ENCODE data around the gene ALOX5. TPM values are rescaled to one million over a fixed set of nuclear protein-coding genes. Genes with fewer than 3 reads are reported as not detected.

Gene ALOX5
- total and polyA plus RNA-seq, 2 donors (not counting 1 experiment from before 2014, with no cell fraction given) = 354 to 888 TPM

GRCh38 chr10:45441239-45442190 is 67.5 kb downstream of the ALOX5 start:
- no peak for DNase-seq
- H3K27ac Mint-ChIP-seq = peak overlapping the region; percentile 37

More at GRCh38 chr10:45441239-45442190, 67.5 kb downstream of the ALOX5 start:
- Histone ChIP-seq H3K27me3 (replicated peaks in 1 of 4; ENCODE audit: control extremely low read depth in 1 of 4, control insufficient read depth in 3 of 4, insufficient read depth in 4 of 4, low read length in 3 of 4) (no peaks in the 10 kb centered on the region), H3K36me3 (replicated peaks in 1 of 2; ENCODE audit: control extremely low read depth in 1 of 2, control insufficient read depth in 1 of 2, extremely low read depth in 1 of 2, insufficient read depth in 2 of 2, low read length in 1 of 2) (peaks cover 0 to 53% of the 10 kb centered on the region in 2 experiments), H3K4me1 (ENCODE audit: control insufficient read depth in 2 of 2, insufficient read depth in 2 of 2, low read length in 2 of 2) (peaks cover 9 to 14% of the 10 kb centered on the region in 2 donors), H3K79me2 (ENCODE audit: control insufficient read depth, insufficient read depth, low read length) (no peaks in the 10 kb centered on the region), H3K9me3 (ENCODE audit: control extremely low read depth in 1 of 3, control insufficient read depth in 2 of 3, insufficient read depth in 1 of 3, low read length in 2 of 3) (no peaks in the 10 kb centered on the region), H3K4me2 (replicated peaks; ENCODE audit: low read depth, low read length, poor library complexity, severe bottlenecking) (no peak overlapping the region), H2AFZ (ENCODE audit: insufficient read depth, low read depth, low read length, poor library complexity, severe bottlenecking) (no peak overlapping the region), H3K27ac (ENCODE audit: low read length in 2 of 2) (no peak overlapping the region), H4K20me1 (ENCODE audit: control insufficient read depth, insufficient read depth, low read length, poor library complexity, severe bottlenecking) (peaks cover 15% of the 10 kb centered on the region), H3K4me3 (ENCODE audit: control extremely low read depth in 1 of 5, extremely low read depth in 1 of 5, insufficient read depth in 1 of 5, low read depth in 2 of 5, low read length in 4 of 5) (no peak overlapping the region), H3K9ac (ENCODE audit: low read length) (no peak overlapping the region)
- ChIA-PET CTCF (no interaction called here), POLR2A (no interaction called here)
- ATAC-seq (ENCODE audit: low read depth) = no peak
- Mint-ChIP-seq H3K9me3 (ENCODE audit: insufficient read depth) (no peaks in the 10 kb centered on the region), H3K4me1 (peaks cover 19% of the 10 kb centered on the region), H3K27me3 (no peaks in the 10 kb centered on the region), H3K4me3 (no peak overlapping the region)
- WGBS (ENCODE audit: insufficient coverage) = 90% methylated on average over 13 of the region's 13 CpGs
- TF ChIP-seq CTCF (IDR thresholded peaks at IDR 0.05) (no peak), EZH2 (IDR thresholded peaks at IDR 0.05; ENCODE audit: borderline replicate concordance, insufficient read depth, low read depth, low read length, poor library complexity, severe bottlenecking) (no peak)
- intact Hi-C loops (cut with micrococcal nuclease) = no loop called here
